Left cardiac atrium (tissue), 4 donors: ENCODE measurements around the gene TMEM86A. TPM values are rescaled to one million over a fixed set of nuclear protein-coding genes. Genes with fewer than 3 reads are reported as not detected.
A peak's percentile ranks its signal among the peaks of the same experiment; 100 is the strongest.

Experiments used
- ATAC-seq, 2 donors: fragments of 200-7000 bp; cut with Tn5 transposase; one replicate each; pipeline ENCODE4 v1.9.1; 2020; ENCODE audit warnings: mild to moderate bottlenecking in 2 of 2, moderate library complexity in 2 of 2
- DNase-seq: peaks from one replicate; pipeline ENCODE4 v3.0.0-alpha.2; 2020
- intact Hi-C, 2 donors: fragments of 100-400 bp; cut with DNase I; formaldehyde crosslinking; loops; one replicate each; pipeline versions ENCODE4 v1.14.1 to v1.15.1; 2022 to 2023
- total RNA-seq, 2 donors: library from RNA; stranded (reverse); fragmentation: NEBNext Ultra II Directional; extraction: Animal tissue kit (Norgen Biotek cat#: 25700); gene quantifications; one replicate each; pipeline ENCODE4 v1.2.1, GENCODE V29; 2021
- donor health status: DM: no; HTN: yes; CAD: no.
- donor health status: DM: no; HTN: yes; CAD: no; lungs with severe emphysema.
- donor health status: DM: yes; HTN: yes; CAD: no.
- donor health status: Dilated cardiomyopathy.

TMEM86A gene
- total RNA-seq, 2 donors from 2014 or later: 3.9 to 4.8 TPM

GRCh38 chr11:18715476-18715875 lies 16.9 kb downstream of the TMEM86A start:
- DNase-seq (no peak), ATAC-seq (no peak)
- intact Hi-C loops: no loop called here

GRCh38 chr11:18720091-18720807 lies 21.7 kb downstream of the TMEM86A start:
- ATAC-seq (no peak), DNase-seq (no peak)
- intact Hi-C loops: loop anchor here (5.0 to 10.0 kb wide), 2 partner anchors 133 to 175 kb away; partner anchors contain the start of gene UEVLD (in 1 of the 2)

- DNase-seq (peak; percentile 89), ATAC-seq (peak; percentile 96 to 98)
- intact Hi-C loops: loop anchor here (5.0 to 10.0 kb wide), 2 partner anchors 134 to 176 kb away; partner anchors contain the start of gene UEVLD (in 1 of the 2)
Measured at GRCh38 chr11:18720808-18721560, 22.4 kb downstream of the TMEM86A start.

- DNase-seq (no peak), ATAC-seq (peak; percentile 78 to 80)
- intact Hi-C loops: loop anchor here (5.0 to 10.0 kb wide), 2 partner anchors 134 to 177 kb away; partner anchors contain the start of gene UEVLD (in 1 of the 2)
Measured at GRCh38 chr11:18721561-18722292, 23.1 kb downstream of the TMEM86A start.

- intact Hi-C loops: loop anchor here (5.0 to 10.0 kb wide), 2 partner anchors 135 to 177 kb away; partner anchors contain the start of gene UEVLD (in 1 of the 2)
- DNase-seq: no peak
- no peak for ATAC-seq
Measured at GRCh38 chr11:18722293-18722637, 23.7 kb downstream of the TMEM86A start.

- DNase-seq (no peak), ATAC-seq (no peak)
- intact Hi-C loops: loop anchor here (5.0 to 10.0 kb wide), 2 partner anchors 137 to 179 kb away; partner anchors contain the start of gene UEVLD (in 1 of the 2)
Measured at GRCh38 chr11:18723991-18724390, 25.4 kb downstream of the TMEM86A start.

GRCh38 chr11:18726040-18726439 lies 27.5 kb downstream of the TMEM86A start, which contains the start of gene IGSF22:
TSS of gene IGSF22 (minus strand) at chr11:18726188. CDS start at chr11:18724236, 1,952 bp downstream.
- intact Hi-C loops: loop anchor here in 1 of 2 donors (10.0 kb wide), 1 partner anchor 181 kb away; no protein-coding TSS in a partner anchor
- DNase-seq: no peak
- ATAC-seq: no peak

- ATAC-seq: peak; percentile 39 to 50
- intact Hi-C loops: loop anchor here in 1 of 2 donors (10.0 kb wide), 1 partner anchor 183 kb away; no protein-coding TSS in a partner anchor
- DNase-seq: peak; percentile 43
Measured at GRCh38 chr11:18727479-18728236, 29.1 kb downstream of the TMEM86A start.

GRCh38 chr11:18728658-18729057 lies 30.1 kb downstream of the TMEM86A start:
- intact Hi-C loops: loop anchor here in 1 of 2 donors (10.0 kb wide), 1 partner anchor 184 kb away; no protein-coding TSS in a partner anchor
- no peak for DNase-seq
- ATAC-seq: no peak

GRCh38 chr11:18729426-18729825 lies 30.8 kb downstream of the TMEM86A start:
- ATAC-seq: no peak
- intact Hi-C loops: loop anchor here in 1 of 2 donors (10.0 kb wide), 1 partner anchor 185 kb away; no protein-coding TSS in a partner anchor
- no peak for DNase-seq

- intact Hi-C loops: loop anchor here in 1 of 2 donors (10.0 kb wide), 2 partner anchors 185 to 615 kb away; no protein-coding TSS in a partner anchor
- DNase-seq (no peak), ATAC-seq (no peak)
Measured at GRCh38 chr11:18730020-18730419, 31.4 kb downstream of the TMEM86A start.

- no peak for DNase-seq
- no peak for ATAC-seq
- intact Hi-C loops: loop anchor here in 1 of 2 donors (10.0 kb wide), 2 partner anchors 187 to 617 kb away; no protein-coding TSS in a partner anchor
Measured at GRCh38 chr11:18731441-18731840, 32.9 kb downstream of the TMEM86A start.

GRCh38 chr11:18731949-18732821 lies 33.6 kb downstream of the TMEM86A start:
- DNase-seq (peak; percentile 43), ATAC-seq (peak; percentile 43 to 76)
- intact Hi-C loops: loop anchor here in 1 of 2 donors (10.0 kb wide), 2 partner anchors 187 to 617 kb away; no protein-coding TSS in a partner anchor

- intact Hi-C loops: loop anchor here in 1 of 2 donors (10.0 kb wide), 2 partner anchors 188 to 618 kb away; no protein-coding TSS in a partner anchor
- DNase-seq (no peak), ATAC-seq (no peak)
Measured at GRCh38 chr11:18733202-18733601, 34.6 kb downstream of the TMEM86A start.

- intact Hi-C loops: loop anchor here in 1 of 2 donors (10.0 kb wide), 2 partner anchors 192 to 622 kb away; no protein-coding TSS in a partner anchor
Measured at GRCh38 chr11:18736590-18737148, 38.1 kb downstream of the TMEM86A start.

GRCh38 chr11:18737642-18738041 lies 39.1 kb downstream of the TMEM86A start:
- ATAC-seq (no peak), DNase-seq (no peak)
- intact Hi-C loops: loop anchor here in 1 of 2 donors (10.0 kb wide), 2 partner anchors 193 to 623 kb away; no protein-coding TSS in a partner anchor

More at GRCh38 chr11:18736590-18737148, 38.1 kb downstream of the TMEM86A start:
- DNase-seq (no peak), ATAC-seq (no peak)
